Muscle layer of colon (tissue), 2 donors: Measurements from ENCODE around the gene LRRC17.

Experiments used
- H3K27ac ChIP-seq: one replicate; pipeline ENCODE4 v1.7.0; 2013; ENCODE audit warnings: low read depth, mild to moderate bottlenecking, low read length, moderate library complexity
- H3K27me3 ChIP-seq, 2 donors: one replicate each; pipeline ENCODE4 v1.7.0; 2013; ENCODE audit warnings: low read length in 2 of 2, mild to moderate bottlenecking in 2 of 2; ENCODE audit not compliant: insufficient read depth in 2 of 2, control insufficient read depth in 1 of 2
- H3K36me3 ChIP-seq: one replicate; pipeline ENCODE4 v1.7.0; 2013; ENCODE audit warnings: mild to moderate bottlenecking, low read length; ENCODE audit not compliant: insufficient read depth
- H3K4me1 ChIP-seq: one replicate; pipeline ENCODE4 v1.7.0; 2013; ENCODE audit warnings: mild to moderate bottlenecking, low read length; ENCODE audit not compliant: insufficient read depth
- H3K4me3 ChIP-seq, 2 donors: one replicate each; pipeline ENCODE4 v1.7.0; 2013; ENCODE audit warnings: low read length in 2 of 2, low read depth in 1 of 2, mild to moderate bottlenecking in 1 of 2, moderate library complexity in 1 of 2
- H3K9ac ChIP-seq: one replicate; pipeline ENCODE4 v1.7.0; 2013; ENCODE audit warnings: low read length
- H3K9me3 ChIP-seq: one replicate; pipeline ENCODE4 v1.7.0; 2013; ENCODE audit warnings: mild to moderate bottlenecking, low read length
- donor health status: abdominal sarcoma.
- donor health status: Adenocarcinoma of cecum.

LRRC17 gene

GRCh38 chr7:102978284-102978683, 65.5 kb downstream of the LRRC17 start:
- H3K4me3 ChIP-seq = no peak overlapping the region
- no peak overlapping the region for H3K27ac ChIP-seq
- no peaks in the 10 kb centered on the region for H3K4me1 ChIP-seq

GRCh38 chr7:102979670-102980069, 66.9 kb downstream of the LRRC17 start:
- Histone ChIP-seq H3K9ac (no peak overlapping the region), H3K9me3 (no peaks in the 10 kb centered on the region), H3K4me1 (no peaks in the 10 kb centered on the region), H3K27ac (no peak overlapping the region), H3K36me3 (no peaks in the 10 kb centered on the region), H3K4me3 (no peak overlapping the region), H3K27me3 (no peaks in the 10 kb centered on the region)

More at GRCh38 chr7:102978284-102978683, 65.5 kb downstream of the LRRC17 start:
- no peaks in the 10 kb centered on the region for H3K9me3 ChIP-seq
- H3K9ac ChIP-seq = no peak overlapping the region
- no peaks in the 10 kb centered on the region for H3K27me3 ChIP-seq
- H3K36me3 ChIP-seq = no peaks in the 10 kb centered on the region

- Histone ChIP-seq H3K4me1 (no peaks in the 10 kb centered on the region), H3K4me3 (no peak overlapping the region), H3K27me3 (no peaks in the 10 kb centered on the region), H3K36me3 (no peaks in the 10 kb centered on the region), H3K9ac (no peak overlapping the region), H3K27ac (no peak overlapping the region), H3K9me3 (no peaks in the 10 kb centered on the region)
These were observed 68.7 kb downstream of the LRRC17 start for GRCh38 chr7:102981451-102981850.

- no peak overlapping the region for H3K27ac ChIP-seq
- H3K9ac ChIP-seq = no peak overlapping the region
- no peaks in the 10 kb centered on the region for H3K4me1 ChIP-seq
- no peak overlapping the region for H3K4me3 ChIP-seq
- no peaks in the 10 kb centered on the region for H3K9me3 ChIP-seq
- no peaks in the 10 kb centered on the region for H3K36me3 ChIP-seq
- H3K27me3 ChIP-seq = no peaks in the 10 kb centered on the region
These were observed 69.4 kb downstream of the LRRC17 start for GRCh38 chr7:102982235-102982634.

GRCh38 chr7:102983602-102984001, 70.8 kb downstream of the LRRC17 start:
- Histone ChIP-seq H3K27ac (no peak overlapping the region), H3K36me3 (no peaks in the 10 kb centered on the region), H3K9ac (no peak overlapping the region), H3K27me3 (no peaks in the 10 kb centered on the region), H3K9me3 (no peaks in the 10 kb centered on the region), H3K4me3 (no peak overlapping the region), H3K4me1 (no peaks in the 10 kb centered on the region)

GRCh38 chr7:102985176-102985783, 72.5 kb downstream of the LRRC17 start:
- H3K9me3 ChIP-seq = no peaks in the 10 kb centered on the region
- H3K9ac ChIP-seq = no peak overlapping the region
- H3K36me3 ChIP-seq = no peaks in the 10 kb centered on the region
- no peaks in the 10 kb centered on the region for H3K27me3 ChIP-seq
- H3K27ac ChIP-seq = no peak overlapping the region
- H3K4me1 ChIP-seq = no peaks in the 10 kb centered on the region
- H3K4me3 ChIP-seq = no peak overlapping the region

- no peak overlapping the region for H3K4me3 ChIP-seq
- H3K27ac ChIP-seq = no peak overlapping the region
- H3K9me3 ChIP-seq = no peaks in the 10 kb centered on the region
- H3K4me1 ChIP-seq = peaks cover 26% of the 10 kb centered on the region
- H3K27me3 ChIP-seq = no peaks in the 10 kb centered on the region
- H3K9ac ChIP-seq = no peak overlapping the region
- H3K36me3 ChIP-seq = no peaks in the 10 kb centered on the region
These were observed 75.3 kb downstream of the LRRC17 start for GRCh38 chr7:102988088-102988487.

- peaks cover 32% of the 10 kb centered on the region for H3K4me1 ChIP-seq
- no peaks in the 10 kb centered on the region for H3K27me3 ChIP-seq
- no peaks in the 10 kb centered on the region for H3K9me3 ChIP-seq
- no peak overlapping the region for H3K9ac ChIP-seq
- H3K4me3 ChIP-seq = no peak overlapping the region
- H3K36me3 ChIP-seq = no peaks in the 10 kb centered on the region
- no peak overlapping the region for H3K27ac ChIP-seq
These were observed 76.1 kb downstream of the LRRC17 start for GRCh38 chr7:102988631-102989560.

- Histone ChIP-seq H3K9ac (no peak overlapping the region), H3K4me1 (peaks cover 32% of the 10 kb centered on the region), H3K9me3 (no peaks in the 10 kb centered on the region), H3K4me3 (no peak overlapping the region), H3K27me3 (no peaks in the 10 kb centered on the region), H3K27ac (no peak overlapping the region), H3K36me3 (no peaks in the 10 kb centered on the region)
These were observed 77.8 kb downstream of the LRRC17 start for GRCh38 chr7:102990642-102991041.

- Histone ChIP-seq H3K27me3 (no peaks in the 10 kb centered on the region), H3K36me3 (no peaks in the 10 kb centered on the region), H3K27ac (no peak overlapping the region), H3K9me3 (no peaks in the 10 kb centered on the region), H3K4me3 (no peak overlapping the region), H3K4me1 (peaks cover 32% of the 10 kb centered on the region), H3K9ac (no peak overlapping the region)
These were observed 78.3 kb downstream of the LRRC17 start for GRCh38 chr7:102991077-102991539.

GRCh38 chr7:102991540-102992214, 78.9 kb downstream of the LRRC17 start:
- Histone ChIP-seq H3K27ac (no peak overlapping the region), H3K9me3 (no peaks in the 10 kb centered on the region), H3K27me3 (no peaks in the 10 kb centered on the region), H3K36me3 (no peaks in the 10 kb centered on the region), H3K4me1 (peaks cover 32% of the 10 kb centered on the region), H3K9ac (no peak overlapping the region), H3K4me3 (no peak overlapping the region)
